B cell (primary cell): Measurements from ENCODE around the gene MBD3L2. TPM values are rescaled to one million over a fixed set of nuclear protein-coding genes. Genes with fewer than 3 reads are reported as not detected.

Experiments used
- ATAC-seq: fragments of 200-7000 bp; cut with Tn5 transposase; one replicate; pipeline ENCODE4 v1.10.0; 2021; ENCODE audit warnings: low read depth, mild to moderate bottlenecking, moderate number of reproducible peaks, moderate library complexity
- CTCF ChIA-PET: fragments of 350-600 bp; sonication (Branson Sonifier 250); formaldehyde crosslinking; loops from one replicate; lab custom pipeline; 2021; ENCODE audit warnings: antibody characterized with exemption, inconsistent platforms; lab: Charles Lee
- POLR2A ChIA-PET: fragments of 350-600 bp; sonication (Branson Sonifier 250); formaldehyde crosslinking; loops from one replicate; lab custom pipeline; 2021; ENCODE audit warnings: antibody characterized with exemption; lab: Charles Lee
- DNase-seq: peaks from one replicate; pipeline ENCODE4 v3.0.0; 2013
- H2AFZ ChIP-seq: 2 replicates; pipeline ENCODE4 v1.6.1; 2012; ENCODE audit warnings: mild to moderate bottlenecking, low read depth, low read length; ENCODE audit not compliant: insufficient read depth, poor library complexity, severe bottlenecking
- H3K27ac ChIP-seq, 2 donors: 1 replicate in 1 of 2; 2 replicates in 1 of 2; pipeline ENCODE4 v1.5.1; 2012 to 2013; ENCODE audit warnings: low read length in 2 of 2, mild to moderate bottlenecking in 2 of 2, moderate library complexity in 1 of 2
- H3K27me3 ChIP-seq, 4 experiments: fragments of 200-600 bp in 1 of 4; sonication (generic) in 1 of 4; replicated peaks in 1 of 4; 1 replicate in 2 of 4; 2 replicates in 2 of 4; pipeline versions ENCODE4 v1.6.1 to v1.7.0; 2013 to 2016; ENCODE audit warnings: low read length in 3 of 4, mild to moderate bottlenecking in 2 of 4, mixed read lengths in 1 of 4, moderate library complexity in 1 of 4; ENCODE audit not compliant: insufficient read depth in 4 of 4, control insufficient read depth in 3 of 4; ENCODE audit errors: control extremely low read depth in 1 of 4
- H3K36me3 ChIP-seq, 2 experiments: replicated peaks in 1 of 2; 1 replicate in 1 of 2; 2 replicates in 1 of 2; pipeline versions ENCODE4 v1.6.1 to v1.7.1; 2013; ENCODE audit warnings: low read length in 1 of 2; ENCODE audit not compliant: insufficient read depth in 2 of 2, control insufficient read depth in 1 of 2; ENCODE audit errors: control extremely low read depth in 1 of 2, extremely low read depth in 1 of 2
- H3K4me1 ChIP-seq, 2 donors: fragments of 200-600 bp in 1 of 2; sonication (generic) in 1 of 2; 1 replicate in 1 of 2; 2 replicates in 1 of 2; pipeline versions ENCODE4 v1.5.1 to v1.6.1; 2013 to 2017; ENCODE audit warnings: low read length in 2 of 2; ENCODE audit not compliant: control insufficient read depth in 2 of 2, insufficient read depth in 2 of 2
- H3K4me2 ChIP-seq: replicated peaks from 2 replicates; pipeline ENCODE3; 2012; ENCODE audit warnings: mild to moderate bottlenecking, low read depth, low read length; ENCODE audit not compliant: poor library complexity, severe bottlenecking
- H3K4me3 ChIP-seq, 5 experiments: fragments of 200-600 bp in 1 of 5; sonication (generic) in 1 of 5; 1 replicate in 3 of 5; 2 replicates in 2 of 5; pipeline versions ENCODE4 v1.5.1 to v1.7.0; 2011 to 2016; ENCODE audit warnings: low read length in 4 of 5, mild to moderate bottlenecking in 4 of 5, low read depth in 2 of 5, control low read depth in 1 of 5, moderate library complexity in 1 of 5; ENCODE audit not compliant: insufficient read depth in 1 of 5; ENCODE audit errors: control extremely low read depth in 1 of 5, extremely low read depth in 1 of 5
- H3K79me2 ChIP-seq: fragments of 200-600 bp; sonication (generic); one replicate; pipeline ENCODE4 v1.6.0; 2016; ENCODE audit warnings: low read length; ENCODE audit not compliant: control insufficient read depth, insufficient read depth
- H3K9ac ChIP-seq: fragments of 200-600 bp; sonication (generic); 2 replicates; pipeline ENCODE4 v1.6.1; 2017; ENCODE audit warnings: mild to moderate bottlenecking, low read length, moderate library complexity
- H3K9me3 ChIP-seq, 3 donors: one replicate each; pipeline versions ENCODE4 v1.6.1 to v1.7.1; 2013; ENCODE audit warnings: low read length in 2 of 3; ENCODE audit not compliant: control insufficient read depth in 2 of 3, insufficient read depth in 1 of 3; ENCODE audit errors: control extremely low read depth in 1 of 3
- H4K20me1 ChIP-seq: 2 replicates; pipeline ENCODE4 v1.6.0; 2012; ENCODE audit warnings: mild to moderate bottlenecking, low read length; ENCODE audit not compliant: insufficient read depth, control insufficient read depth, poor library complexity, severe bottlenecking
- H3K27ac Mint-ChIP-seq: one replicate; pipeline ENCODE4 v1.8.0; 2021; ENCODE audit warnings: mixed read lengths
- H3K27me3 Mint-ChIP-seq: one replicate; pipeline ENCODE4 v1.8.0; 2021; ENCODE audit warnings: mixed read lengths
- H3K4me1 Mint-ChIP-seq: one replicate; pipeline ENCODE4 v1.8.0; 2021; ENCODE audit warnings: mixed read lengths
- H3K4me3 Mint-ChIP-seq: one replicate; pipeline ENCODE4 v1.8.0; 2021; ENCODE audit warnings: mixed read lengths
- H3K9me3 Mint-ChIP-seq: one replicate; pipeline ENCODE4 v1.8.0; 2022; ENCODE audit warnings: mixed read lengths; ENCODE audit not compliant: insufficient read depth
- EZH2 ChIP-seq: IDR thresholded peaks from 2 replicates; pipeline ENCODE4 v1.6.1; 2012; ENCODE audit warnings: borderline replicate concordance, low read depth, mild to moderate bottlenecking, moderate library complexity, low read length; ENCODE audit not compliant: insufficient read depth, poor library complexity, severe bottlenecking
- WGBS: methylation state at CpG from one replicate; pipeline ENCODE4 v1.1.5; 2013; ENCODE audit warnings: missing lambda C conversion rate; ENCODE audit not compliant: insufficient coverage; 5-methylcytosine and 5-hydroxymethylcytosine counted together
- intact Hi-C: fragments of 100-400 bp; cut with micrococcal nuclease; formaldehyde crosslinking; loops from one replicate; pipeline ENCODE4 v1.10.0; 2022
- polyA plus RNA-seq: library from polyadenylated mRNA; depleted of rRNA; stranded (reverse); fragments of >200 nt; gene quantifications from 2 replicates; pipeline ENCODE4 v1.2.3, GENCODE V29; 2012
- total RNA-seq, 2 donors: library from RNA; stranded (reverse); fragments of 120-200 nt in 1 of 2; gene quantifications; 1 replicate in 1 of 2; 2 replicates in 1 of 2; pipeline versions ENCODE4 v1.2.3 to v1.2.4, GENCODE V29; 2013 to 2022
- TF ChIP-seq, protein P1 (sequence below): fragments of 200-600 bp; IDR thresholded peaks from one replicate; pipeline ENCODE4 v1.8.0; 2022; ENCODE audit warnings: antibody characterized with exemption, mild to moderate bottlenecking

The MBD3L2 gene
- total and polyA plus RNA-seq, 2 donors (not counting 1 experiment from before 2014, with no cell fraction given): not detected

DNA sequence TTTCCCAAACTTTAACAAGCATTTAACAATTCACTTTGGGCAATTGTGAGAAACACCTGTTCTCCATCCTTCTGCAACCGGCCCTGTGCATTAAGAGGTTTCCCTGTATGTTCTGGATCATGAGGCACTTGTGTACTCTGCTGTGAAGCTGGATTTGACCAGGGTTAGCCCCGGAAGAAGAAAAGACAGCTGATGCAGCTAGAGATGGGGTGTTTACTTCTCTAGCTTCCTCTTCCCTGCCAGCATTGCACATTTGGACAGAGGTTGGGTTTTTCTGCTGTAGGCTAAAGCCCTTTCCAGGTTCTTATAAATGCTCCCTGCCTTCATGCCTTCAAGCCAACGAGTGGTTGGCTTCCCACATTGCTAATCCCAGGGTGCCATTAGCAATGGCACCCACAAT is 48.8 kb upstream of the MBD3L2 start:
- TF ChIP-seq, protein P1, sequence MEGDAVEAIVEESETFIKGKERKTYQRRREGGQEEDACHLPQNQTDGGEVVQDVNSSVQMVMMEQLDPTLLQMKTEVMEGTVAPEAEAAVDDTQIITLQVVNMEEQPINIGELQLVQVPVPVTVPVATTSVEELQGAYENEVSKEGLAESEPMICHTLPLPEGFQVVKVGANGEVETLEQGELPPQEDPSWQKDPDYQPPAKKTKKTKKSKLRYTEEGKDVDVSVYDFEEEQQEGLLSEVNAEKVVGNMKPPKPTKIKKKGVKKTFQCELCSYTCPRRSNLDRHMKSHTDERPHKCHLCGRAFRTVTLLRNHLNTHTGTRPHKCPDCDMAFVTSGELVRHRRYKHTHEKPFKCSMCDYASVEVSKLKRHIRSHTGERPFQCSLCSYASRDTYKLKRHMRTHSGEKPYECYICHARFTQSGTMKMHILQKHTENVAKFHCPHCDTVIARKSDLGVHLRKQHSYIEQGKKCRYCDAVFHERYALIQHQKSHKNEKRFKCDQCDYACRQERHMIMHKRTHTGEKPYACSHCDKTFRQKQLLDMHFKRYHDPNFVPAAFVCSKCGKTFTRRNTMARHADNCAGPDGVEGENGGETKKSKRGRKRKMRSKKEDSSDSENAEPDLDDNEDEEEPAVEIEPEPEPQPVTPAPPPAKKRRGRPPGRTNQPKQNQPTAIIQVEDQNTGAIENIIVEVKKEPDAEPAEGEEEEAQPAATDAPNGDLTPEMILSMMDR: no peak
- no peak for TF ChIP-seq EZH2
- 68% methylated on average over 2 of the region's 3 CpGs for WGBS
- H3K27me3 ChIP-seq: no peaks in the 10 kb centered on the region
- H3K27ac ChIP-seq: no peak overlapping the region
- no peaks in the 10 kb centered on the region for H3K79me2 ChIP-seq
- H3K9ac ChIP-seq: no peak overlapping the region
- H3K27me3 Mint-ChIP-seq: peaks cover 7% of the 10 kb centered on the region
- no peaks in the 10 kb centered on the region for H3K4me1 ChIP-seq
- peaks cover 2% of the 10 kb centered on the region for H3K9me3 Mint-ChIP-seq
- H3K4me1 Mint-ChIP-seq: peaks cover 3% of the 10 kb centered on the region
- no peak overlapping the region for H3K4me2 ChIP-seq
- DNase-seq (no peak), ATAC-seq (no peak)
- H4K20me1 ChIP-seq: no peaks in the 10 kb centered on the region
- peaks cover 0 to 3% (median 0%) of the 10 kb centered on the region in 3 donors for H3K9me3 ChIP-seq
- POLR2A ChIA-PET: no interaction called here
- H3K4me3 Mint-ChIP-seq: no peak overlapping the region
- no peak overlapping the region for H3K27ac Mint-ChIP-seq
- intact Hi-C loops: no loop called here
- no peak overlapping the region for H2AFZ ChIP-seq
- CTCF ChIA-PET: no interaction called here
- H3K4me3 ChIP-seq: no peak overlapping the region
- no peaks in the 10 kb centered on the region for H3K36me3 ChIP-seq

DNA sequence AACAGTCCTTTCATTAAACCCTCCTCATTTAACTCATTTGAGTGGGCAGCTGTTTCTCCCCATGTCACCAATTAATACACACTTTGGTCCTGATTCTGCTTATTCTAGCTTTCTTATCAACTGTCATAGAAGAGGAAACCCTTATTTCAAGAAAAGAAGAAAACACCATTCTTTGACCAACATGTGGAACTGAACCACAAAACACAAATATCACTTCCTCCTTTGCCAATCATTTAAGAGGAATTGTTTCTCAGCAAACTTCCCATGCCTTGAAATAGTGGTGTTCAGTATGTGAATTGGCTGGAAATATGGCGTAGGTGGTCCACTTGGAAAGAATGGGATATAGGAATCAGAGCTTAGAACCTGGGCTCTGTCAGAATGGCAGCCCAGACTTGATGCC is 48.3 kb upstream of the MBD3L2 start:
- no peaks in the 10 kb centered on the region for H3K27me3 ChIP-seq
- Mint-ChIP-seq H3K9me3 (no peaks in the 10 kb centered on the region), H3K4me1 (peaks cover 3% of the 10 kb centered on the region), H3K27me3 (peaks cover 7% of the 10 kb centered on the region), H3K4me3 (no peak overlapping the region), H3K27ac (no peak overlapping the region)
- no peaks in the 10 kb centered on the region for H3K4me1 ChIP-seq
- no peaks in the 10 kb centered on the region for H3K36me3 ChIP-seq
- H3K79me2 ChIP-seq: no peaks in the 10 kb centered on the region
- ATAC-seq: no peak
- no peaks in the 10 kb centered on the region for H4K20me1 ChIP-seq
- intact Hi-C loops: no loop called here
- TF ChIP-seq EZH2: no peak
- TF ChIP-seq, protein P1: no peak
- 71% methylated on average over 1 of the region's 1 CpG for WGBS
- H3K9ac ChIP-seq: no peak overlapping the region
- CTCF ChIA-PET: no interaction called here
- H3K27ac ChIP-seq: no peak overlapping the region
- DNase-seq: no peak
- H3K4me2 ChIP-seq: no peak overlapping the region
- H3K4me3 ChIP-seq: no peak overlapping the region
- H3K9me3 ChIP-seq: peaks cover 0 to 3% (median 0%) of the 10 kb centered on the region in 3 donors
- POLR2A ChIA-PET: no interaction called here
- no peak overlapping the region for H2AFZ ChIP-seq
